HG03139 (cell line): ENCODE measurements around the gene TRDN.
A peak's percentile ranks its signal among the peaks of the same experiment; 100 is the strongest.

Experiments used
- ATAC-seq: cut with Tn5 transposase; IDR thresholded peaks from one replicate; pipeline ENCODE4 v1.9.1; 2021; ENCODE audit not compliant: unreplicated experiment

TRDN gene

DNA sequence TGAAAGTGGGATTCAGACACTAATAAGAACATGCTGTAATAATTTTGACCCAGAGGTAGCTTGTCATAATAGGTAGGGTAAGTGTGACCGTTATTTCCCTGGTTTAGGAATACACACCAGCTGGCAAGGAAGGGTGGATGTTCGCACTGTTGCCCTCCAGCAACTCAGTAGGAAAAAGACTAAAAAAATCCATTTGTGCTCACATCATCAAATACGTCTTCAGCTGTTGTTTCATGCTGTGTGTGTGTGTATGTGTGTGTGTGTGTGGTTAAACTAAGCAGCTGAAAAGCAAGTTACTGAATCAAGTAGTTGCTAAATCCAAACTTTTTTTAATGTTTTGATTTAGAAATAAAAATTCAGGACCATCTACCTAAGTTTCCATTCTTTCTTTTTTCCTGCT lies 218.7 kb downstream of the TRDN start:
- no peak for ATAC-seq

DNA sequence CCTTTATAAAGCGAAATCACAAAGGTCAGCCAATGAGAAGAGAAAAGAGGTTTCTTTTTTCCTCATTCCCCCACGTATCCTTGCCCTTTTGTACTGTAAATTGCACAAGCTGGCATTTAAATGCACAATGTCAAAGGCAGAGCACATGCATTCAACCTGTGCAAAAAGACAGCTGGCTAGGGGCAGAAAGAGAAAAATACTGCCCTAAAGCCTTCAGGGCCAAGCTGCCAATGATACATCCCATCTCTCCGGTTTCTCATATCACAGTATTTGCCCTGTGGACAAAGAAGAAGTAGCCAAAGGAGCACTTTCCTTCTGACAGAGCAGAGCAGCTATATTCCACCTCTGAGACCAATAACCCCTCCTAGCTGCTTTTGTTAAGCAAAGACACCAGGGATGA lies 219.2 kb downstream of the TRDN start:
- ATAC-seq: no peak

DNA sequence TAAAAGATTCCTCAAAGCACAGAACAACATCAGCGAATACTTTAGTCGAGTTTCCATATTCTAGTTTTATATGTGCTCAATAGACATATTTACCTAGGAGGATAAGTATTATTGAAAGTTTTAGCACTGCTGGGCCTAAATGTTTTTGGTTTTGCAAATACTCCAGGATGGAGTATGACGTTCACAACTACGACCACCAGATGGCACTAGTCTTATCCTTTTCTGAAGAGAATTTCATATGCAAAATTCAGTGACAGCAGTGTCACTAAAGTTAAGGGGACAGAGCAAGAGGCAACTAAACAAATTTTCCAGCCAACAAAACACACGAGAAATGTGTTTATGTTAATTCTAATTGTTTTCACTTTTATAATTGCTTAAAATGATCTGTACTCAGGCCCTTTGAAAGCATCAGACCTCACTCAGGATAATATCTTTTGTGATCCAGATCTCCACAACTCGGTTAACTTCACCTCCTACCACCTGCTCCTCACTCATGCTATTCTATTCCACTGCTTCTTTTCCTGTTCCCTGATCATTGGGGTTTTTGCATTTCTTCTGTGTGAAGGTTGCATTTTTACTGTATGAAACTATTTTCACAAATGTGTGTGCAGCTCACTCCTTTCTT lies 220.8 kb downstream of the TRDN start:
- peak; percentile 91 for ATAC-seq

DNA sequence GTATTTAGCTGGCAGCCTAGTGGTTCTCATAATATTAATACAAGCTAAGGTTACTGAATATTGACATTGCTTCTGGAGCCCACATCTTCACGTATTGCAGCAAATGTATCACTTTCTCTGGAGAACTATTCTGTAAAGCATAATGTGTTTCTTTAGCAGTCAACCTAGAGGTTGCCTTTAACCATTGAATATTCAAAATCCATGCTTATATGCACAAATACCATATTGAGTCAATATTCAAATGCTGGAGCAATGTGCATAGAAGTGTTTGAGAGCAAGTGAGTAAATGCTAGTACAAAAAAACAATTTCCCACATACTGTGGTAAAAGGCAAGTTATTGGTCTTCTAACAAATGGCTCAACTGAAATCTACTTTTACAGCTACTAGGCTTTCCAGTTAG lies 231.8 kb downstream of the TRDN start:
- ATAC-seq: no peak

DNA sequence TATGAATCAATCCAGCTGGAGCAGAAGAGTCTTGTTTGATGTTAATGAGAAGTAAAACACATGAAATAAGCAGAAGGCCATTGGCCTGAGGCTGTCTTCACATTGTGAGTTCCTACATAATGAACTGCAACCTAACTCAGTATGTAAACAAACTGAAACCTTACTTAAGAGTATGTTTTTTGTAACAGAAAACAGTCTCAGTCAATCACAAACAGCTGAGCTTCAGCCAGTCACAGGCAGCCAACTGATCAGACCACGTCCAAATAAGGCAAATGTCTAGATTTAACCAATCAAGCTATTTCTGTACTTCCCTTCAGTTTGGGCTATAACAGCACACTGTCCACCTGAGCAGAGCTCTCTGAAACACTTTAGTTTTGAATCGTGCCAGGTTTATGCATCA lies 234.7 kb downstream of the TRDN start:
- ATAC-seq: peak; percentile 74

DNA sequence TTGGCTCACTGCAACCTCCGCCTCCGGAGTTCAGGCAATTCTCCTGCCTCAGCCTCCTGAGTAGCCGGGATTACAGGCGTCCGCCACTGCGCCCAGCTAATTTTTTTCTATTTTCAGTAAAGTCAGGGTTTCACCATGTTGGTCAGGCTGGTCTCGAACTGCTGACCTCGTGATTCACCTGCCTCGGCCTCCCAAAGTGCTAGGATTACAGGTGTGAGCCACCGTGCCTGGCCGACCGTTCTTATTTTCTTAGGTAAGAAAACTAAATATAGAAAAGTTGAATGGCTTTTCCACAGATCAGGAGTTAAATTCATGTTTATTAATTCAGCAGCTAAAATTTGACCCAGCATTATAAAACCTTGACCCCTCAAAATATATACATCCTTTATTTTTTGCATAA lies 238.7 kb downstream of the TRDN start:
- no peak for ATAC-seq

DNA sequence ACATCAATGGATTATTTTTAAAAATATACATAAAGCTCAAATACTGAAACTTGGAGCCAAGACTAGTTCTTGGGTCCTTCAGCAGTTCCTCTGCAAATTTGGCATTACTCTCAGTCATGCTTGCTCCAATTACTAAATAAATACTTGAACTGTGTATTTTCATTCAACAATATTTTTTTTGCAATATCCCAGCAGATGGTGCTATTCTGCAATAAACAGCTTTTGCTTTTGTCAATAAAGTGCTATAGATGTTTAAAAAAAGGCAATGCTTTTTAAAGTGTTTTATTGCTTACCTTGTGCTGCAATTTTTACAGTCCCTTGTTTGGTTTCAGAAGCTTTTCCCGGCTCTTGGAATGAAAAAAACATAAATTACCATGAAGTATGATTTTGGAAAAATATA lies 243.4 kb downstream of the TRDN start:
- ATAC-seq: no peak

DNA sequence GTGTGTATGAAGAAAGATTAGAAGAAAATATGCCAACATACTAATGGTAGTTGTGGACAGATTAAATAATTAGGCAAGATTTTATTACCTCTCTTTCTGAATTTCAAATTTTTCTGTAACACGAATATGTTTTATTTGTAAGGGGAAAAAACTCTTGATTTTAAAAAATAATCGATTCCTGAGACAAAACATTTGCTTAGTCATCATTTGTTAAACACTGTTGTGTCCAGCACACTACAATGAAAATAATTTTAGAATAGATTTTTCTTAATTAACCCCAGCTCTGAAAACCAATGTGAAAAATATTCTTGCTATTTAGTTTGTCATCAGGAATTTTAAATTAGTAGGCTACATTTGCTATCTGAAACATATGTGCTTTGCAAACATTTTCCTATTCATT lies 253.0 kb downstream of the TRDN start:
- ATAC-seq: no peak

DNA sequence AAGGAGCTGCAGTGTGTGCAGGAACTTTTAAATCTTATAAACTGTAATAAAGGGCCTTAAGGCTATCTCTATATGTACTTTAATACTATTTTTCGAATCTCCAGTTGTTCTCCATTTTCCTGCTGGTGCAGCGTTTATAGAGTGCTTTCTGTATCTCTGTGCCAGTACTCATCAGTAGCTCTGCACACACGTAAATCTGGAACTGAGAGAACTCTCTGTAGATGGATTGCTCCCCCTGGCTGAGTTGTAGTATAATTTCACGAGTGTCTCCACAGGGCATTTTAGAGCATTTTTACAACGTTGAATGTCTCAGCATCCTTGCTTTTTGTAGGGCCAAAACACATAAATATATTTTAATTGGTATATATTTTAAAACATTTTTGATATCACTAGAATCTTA lies 256.5 kb downstream of the TRDN start:
- ATAC-seq: no peak

DNA sequence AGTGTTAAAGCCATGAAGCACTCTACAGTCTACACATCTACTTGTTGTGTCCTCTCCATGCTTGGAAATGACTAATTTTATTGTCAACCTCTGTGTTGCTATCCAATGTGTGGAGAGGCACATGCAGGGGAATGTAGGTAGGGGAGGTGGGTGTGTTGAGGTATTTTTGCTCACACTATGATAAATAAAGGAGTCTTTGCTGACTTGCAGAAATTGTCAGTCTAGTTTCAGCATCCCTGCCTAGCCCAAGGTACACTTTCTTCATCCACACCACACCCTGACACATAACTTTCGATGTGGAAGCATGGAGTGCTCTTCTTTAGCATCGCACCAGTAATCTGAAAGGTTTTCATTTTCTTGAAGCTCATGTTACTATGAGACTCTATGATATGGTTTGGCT lies 264.0 kb downstream of the TRDN start:
- ATAC-seq: no peak

DNA sequence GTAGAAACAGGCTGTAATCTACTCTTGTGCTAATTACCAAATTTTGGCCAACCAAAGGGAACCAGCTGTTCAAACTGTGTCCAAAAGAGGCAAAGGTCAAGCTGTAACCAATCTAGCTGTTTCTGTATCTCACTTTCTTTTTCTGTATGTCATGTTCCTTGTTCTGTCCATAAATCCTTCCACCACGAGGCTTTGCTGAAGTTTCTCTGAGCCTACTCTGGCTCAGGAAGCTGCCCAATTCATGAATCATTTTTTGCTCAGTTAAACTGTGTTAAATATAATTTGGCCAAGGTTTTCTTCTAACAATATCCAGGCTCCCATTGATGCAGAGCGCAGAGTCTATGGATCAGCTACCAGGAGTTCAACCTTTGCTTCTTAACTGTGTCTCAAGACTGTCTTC lies 272.8 kb downstream of the TRDN start:
- ATAC-seq: no peak

DNA sequence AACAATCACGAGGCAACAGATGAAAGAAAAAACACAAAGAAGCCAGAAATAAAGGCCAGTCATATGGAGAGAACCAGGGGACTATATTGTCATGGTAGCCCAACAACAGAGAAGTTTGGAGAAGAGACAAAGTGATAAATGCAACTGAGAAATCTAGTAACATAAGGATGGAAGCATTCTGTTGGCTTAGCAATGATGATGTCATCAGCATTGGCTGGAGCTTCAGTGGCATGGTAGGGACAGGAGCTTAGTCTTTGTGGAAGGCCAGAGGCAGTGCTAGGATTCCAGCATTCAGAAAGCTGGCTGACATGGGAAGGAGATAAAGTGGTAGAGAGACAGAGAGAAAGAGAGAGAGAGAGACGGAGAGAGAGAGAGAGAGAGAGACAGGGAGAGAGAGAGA lies 276.4 kb downstream of the TRDN start:
- ATAC-seq: no peak

DNA sequence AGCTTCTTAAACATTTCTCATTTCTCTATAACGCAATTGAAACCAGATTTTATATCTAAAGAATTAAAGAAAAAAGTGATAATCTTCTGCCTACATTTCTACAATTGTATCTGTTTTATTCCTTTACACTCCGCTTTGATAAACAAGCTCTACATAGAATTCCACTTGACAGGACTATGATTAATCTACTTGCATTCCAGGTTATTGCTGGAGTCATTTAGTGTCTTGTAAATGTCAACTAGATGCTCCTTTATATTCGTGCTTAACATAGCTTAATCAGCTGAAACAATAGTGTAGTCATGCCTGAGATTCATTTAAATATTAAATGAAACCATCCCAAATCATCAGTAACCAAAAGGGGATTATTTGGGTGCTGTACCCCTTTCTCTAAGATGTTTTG lies 284.0 kb downstream of the TRDN start:
- no peak for ATAC-seq

DNA sequence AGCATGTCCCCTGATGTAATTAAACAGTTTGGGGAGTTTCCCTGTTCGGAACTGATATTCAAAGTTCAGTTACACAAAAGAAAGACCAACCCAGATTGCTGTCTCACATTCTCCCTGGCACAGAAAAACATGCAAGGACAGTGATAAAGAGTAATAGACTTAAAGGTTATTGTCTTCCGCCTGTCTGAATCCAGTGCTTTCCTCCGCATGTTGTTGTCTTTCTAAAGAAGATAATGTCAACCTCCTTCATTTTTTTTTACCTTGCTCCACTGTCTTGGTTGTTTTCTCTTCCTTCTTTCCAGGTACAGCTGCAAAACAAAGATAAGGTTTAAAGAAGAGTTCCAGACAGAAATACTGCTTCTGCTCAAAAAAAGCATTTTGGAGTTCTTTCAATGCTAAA lies 284.5 kb downstream of the TRDN start:
- no peak for ATAC-seq

DNA sequence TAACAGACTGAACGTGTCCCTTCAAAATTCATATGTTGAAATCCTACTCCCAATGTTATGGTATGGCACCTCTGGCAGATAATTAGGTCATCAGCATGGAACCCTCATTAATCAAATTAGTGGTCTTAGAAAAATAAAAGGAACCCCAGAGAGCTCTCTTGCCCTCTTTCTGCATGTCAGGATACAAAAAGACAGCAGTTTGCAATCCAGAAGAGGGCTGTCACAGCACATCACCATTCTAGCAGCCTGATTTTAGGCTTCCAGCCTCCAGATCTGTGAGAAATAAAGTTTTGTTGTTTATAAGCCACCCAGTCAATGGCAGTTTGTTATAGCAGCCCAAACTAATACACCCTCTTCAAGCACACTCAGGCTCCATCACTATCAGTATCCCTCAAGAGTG lies 292.9 kb downstream of the TRDN start:
- no peak for ATAC-seq

DNA sequence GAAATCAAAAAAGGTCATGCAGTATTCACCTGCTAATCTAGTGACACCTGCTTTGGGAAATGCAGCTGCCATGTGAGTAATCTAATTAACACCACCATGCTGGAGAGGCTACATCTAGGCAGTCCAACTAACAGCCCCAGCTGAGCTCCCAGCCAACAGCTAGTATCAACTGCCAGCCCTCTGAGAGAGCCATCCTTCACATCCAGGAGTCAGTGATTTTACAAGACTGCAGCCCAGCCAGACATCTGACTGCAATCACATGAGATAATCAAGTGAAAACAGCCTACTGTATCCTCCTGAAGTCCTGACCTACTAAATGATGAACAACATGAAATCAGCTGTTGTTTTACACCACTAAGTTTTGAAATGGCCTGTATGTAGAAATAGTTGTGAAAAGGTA lies 298.4 kb downstream of the TRDN start:
- ATAC-seq: no peak

DNA sequence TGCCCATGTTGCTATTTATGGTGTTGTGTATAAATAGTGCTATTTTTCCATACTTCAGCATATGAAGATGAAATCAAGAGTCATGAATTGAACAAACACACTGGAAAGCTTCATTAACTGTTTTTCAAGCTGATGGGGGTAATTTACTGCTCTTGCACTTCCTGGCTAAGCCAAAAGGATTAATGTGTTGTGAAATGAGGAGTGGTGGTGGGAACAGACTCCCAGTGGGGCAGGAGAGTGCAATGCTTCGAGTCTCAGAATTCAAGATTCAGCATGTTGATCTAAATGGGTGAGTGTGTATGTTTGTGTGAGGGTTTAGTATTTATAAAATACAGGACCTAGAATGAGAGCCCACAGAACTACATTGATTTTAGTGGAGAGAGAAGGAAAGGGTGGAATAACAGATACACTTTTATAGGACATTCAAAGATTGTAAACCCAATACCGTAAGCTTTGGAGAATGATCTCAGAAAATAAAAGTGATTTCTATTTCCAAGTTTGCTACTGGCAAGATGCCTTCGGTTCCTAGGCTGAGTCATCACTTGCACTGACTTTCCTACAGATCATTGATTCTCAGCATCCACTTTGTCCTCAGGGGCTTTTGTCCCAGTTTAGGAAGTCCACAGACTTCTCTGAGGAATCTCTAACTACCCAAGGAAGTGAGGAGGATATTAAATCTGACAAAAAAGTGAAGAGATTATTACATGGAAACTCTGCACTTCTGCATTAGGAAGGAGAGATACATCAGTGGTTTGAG lies 303.6 kb downstream of the TRDN start:
- no peak for ATAC-seq

DNA sequence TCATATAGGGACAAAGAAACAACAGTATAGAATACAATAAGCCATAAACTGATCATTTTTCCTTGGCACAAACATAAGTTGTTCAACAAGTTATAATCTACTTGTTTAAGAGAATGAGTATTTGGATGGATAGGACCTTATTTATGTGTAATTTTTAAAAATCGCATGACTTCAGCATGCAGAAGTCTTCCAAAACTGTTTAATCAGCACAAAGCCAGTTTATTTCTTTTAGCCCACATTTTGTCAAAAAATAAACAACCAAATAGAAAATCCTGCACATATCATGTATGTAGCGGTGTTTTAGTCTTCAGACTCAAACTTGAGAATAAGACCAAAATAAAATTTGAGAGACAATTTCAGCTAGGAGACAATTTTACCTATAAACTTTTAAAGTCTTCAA lies 304.7 kb downstream of the TRDN start:
- ATAC-seq: no peak

DNA sequence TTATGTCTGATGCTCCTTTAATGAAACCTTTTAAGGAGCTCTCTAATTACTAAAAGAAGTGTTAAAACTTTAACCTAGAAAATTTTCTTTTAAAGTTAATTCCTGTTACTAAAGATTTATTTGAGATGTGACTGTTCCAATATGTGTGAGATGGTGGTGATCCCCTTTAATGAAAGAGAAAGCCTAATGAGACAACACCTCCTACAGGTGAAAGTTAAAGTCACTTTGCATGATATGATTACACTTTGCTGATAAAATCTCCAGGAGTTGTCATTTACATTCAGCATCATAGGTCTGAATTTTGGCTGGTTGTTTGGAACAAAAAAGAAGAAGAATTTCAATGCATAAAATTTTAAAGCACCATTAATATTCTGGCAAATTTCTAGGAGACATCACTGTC lies 307.4 kb downstream of the TRDN start:
- ATAC-seq: no peak

DNA sequence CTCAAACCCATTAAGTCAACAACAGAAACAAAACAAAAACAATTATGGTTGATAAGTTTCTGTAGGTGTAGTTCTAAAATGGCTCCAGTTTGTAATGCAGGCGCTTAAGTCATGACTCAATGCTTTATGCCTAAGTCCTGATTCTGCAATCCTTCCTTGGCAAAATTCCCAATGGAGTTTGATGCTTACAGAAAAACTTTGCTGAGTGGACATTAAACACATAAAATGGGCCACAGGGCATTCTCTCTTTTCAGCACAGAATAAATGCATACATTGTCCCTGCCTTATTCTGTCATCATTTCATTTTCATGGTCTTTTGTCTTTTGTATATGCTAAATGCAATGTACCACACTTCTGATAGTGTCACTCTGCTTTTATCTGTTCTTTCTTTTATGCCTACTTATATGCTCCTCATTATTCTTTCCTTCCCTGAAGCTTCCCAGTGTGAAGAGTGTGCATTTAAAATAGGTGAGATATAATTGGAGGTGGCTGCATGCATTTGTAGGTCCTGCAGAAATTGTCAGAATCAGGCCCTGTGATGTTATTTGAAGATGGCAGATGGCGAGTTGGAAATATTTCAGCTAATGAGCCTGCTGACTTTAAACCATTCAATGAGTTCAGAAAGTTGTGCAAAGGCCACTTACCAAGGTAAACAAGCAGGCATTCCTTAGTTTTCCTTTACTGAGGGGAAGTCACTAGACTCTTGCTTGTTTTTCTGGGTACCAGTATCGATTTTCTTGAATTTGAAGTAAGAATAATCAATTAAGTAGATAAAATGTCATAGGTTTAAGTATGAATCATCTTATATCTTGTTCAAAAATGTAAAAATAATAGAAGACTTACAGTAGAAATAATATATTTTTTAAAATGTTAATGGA lies 313.1 kb downstream of the TRDN start:
- no peak for ATAC-seq

DNA sequence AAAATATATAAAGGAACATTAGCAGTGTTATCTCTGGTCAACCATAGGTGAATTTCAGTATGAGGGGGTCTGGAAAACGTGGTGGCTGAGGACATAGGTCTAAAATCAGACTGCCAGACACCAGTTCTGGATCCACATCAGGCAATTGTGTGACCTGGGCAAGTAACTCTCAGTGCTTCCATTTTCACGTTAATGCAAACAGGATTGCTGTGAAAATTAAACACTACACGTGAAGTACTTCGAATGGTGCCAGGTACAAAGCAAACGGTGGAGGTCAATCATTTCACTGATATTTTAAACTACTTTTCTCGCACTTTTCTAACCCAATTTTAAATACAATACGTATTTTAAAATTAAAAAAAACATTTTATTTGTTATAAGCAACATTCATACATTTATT lies 315.7 kb downstream of the TRDN start:
- ATAC-seq: no peak

DNA sequence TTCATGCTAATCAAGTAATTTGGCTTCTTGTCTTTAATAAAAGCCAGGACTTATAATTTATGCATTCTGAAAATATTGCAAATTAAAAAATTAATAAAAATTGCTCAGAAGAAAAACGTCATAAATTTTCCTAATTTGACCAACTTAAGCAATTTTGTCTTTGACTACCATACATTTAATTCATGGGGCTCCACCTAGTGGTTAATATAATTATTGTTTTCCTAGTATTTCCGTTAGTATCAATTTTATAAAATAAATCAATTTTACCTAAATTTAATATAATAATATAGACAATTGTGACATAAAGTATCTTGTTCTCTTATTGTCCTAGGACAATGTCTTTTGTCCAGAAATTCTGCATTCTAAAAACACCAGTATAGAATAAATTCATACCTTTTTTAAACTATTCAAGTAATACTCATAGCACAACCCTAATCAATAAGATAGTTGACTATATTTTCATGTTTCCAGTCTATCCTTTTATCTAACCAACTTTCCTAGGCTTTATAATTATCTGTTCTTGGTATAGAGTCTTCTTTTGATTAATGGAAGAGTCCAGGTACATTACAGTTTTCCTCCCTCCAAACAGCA lies 319.9 kb downstream of the TRDN start:
- ATAC-seq: no peak
